HEK293T (cell line): ENCODE data around the gene DHX16.

Source experiments
- ELF4 ChIP-seq: fragments of 450-650 bp; IDR thresholded peaks from 2 replicates; pipeline ENCODE4 v1.6.1; 2017; ENCODE audit warnings: antibody characterized with exemption
- FOXM1 ChIP-seq: fragments of 450-650 bp; IDR thresholded peaks from 2 replicates; pipeline ENCODE4 v1.6.1; 2017; ENCODE audit warnings: mild to moderate bottlenecking, borderline replicate concordance
- NFRKB ChIP-seq: fragments of 450-650 bp; IDR thresholded peaks from 2 replicates; pipeline ENCODE4 v1.6.1; 2016; ENCODE audit warnings: mild to moderate bottlenecking, moderate library complexity
- SP1 ChIP-seq: fragments of 450-650 bp; IDR thresholded peaks from 2 replicates; pipeline ENCODE4 v1.6.1; 2017
- TF ChIP-seq, protein P1 (sequence below): fragments of 450-650 bp; IDR thresholded peaks from 2 replicates; pipeline ENCODE4 v1.6.1; 2016

DNA sequence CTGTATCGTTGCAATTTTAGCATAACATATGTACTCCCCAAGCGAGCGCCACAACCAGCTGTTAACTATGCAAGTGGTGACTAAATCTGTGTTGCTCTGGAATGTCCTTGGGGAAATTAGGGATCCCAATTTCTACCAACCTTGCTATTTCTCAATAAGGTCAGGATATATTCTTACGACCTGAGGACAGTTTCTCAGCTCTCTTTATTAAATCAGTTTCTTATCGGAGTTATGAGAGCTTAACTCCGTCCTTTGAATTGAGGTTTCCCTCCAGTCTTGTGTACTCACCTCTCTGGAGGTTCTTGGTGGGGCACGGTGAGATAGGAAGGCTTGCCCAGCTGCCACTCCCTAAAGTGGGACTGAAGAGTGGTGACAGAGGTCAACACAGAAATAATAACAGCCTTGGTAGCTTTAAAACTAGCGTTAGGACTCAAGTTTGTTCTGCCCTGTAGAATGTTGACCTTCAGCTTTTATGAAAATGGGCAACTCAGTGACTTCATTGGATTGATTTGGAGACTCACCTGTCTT lies 54.5 kb downstream of the DHX16 start:
- TF ChIP-seq ELF4 (no peak), FOXM1 (no peak), SP1 (no peak), NFRKB (no peak)
- TF ChIP-seq, protein P1, sequence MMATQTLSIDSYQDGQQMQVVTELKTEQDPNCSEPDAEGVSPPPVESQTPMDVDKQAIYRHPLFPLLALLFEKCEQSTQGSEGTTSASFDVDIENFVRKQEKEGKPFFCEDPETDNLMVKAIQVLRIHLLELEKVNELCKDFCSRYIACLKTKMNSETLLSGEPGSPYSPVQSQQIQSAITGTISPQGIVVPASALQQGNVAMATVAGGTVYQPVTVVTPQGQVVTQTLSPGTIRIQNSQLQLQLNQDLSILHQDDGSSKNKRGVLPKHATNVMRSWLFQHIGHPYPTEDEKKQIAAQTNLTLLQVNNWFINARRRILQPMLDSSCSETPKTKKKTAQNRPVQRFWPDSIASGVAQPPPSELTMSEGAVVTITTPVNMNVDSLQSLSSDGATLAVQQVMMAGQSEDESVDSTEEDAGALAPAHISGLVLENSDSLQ, result no peak
